Fibroblast of skin of scalp (primary cell): Measurements from ENCODE around the gene DHRS1.

Experiments
- DNase-seq: peaks from one replicate; pipeline ENCODE4 v3.0.0-alpha.2; 2013

DHRS1 gene

DNA sequence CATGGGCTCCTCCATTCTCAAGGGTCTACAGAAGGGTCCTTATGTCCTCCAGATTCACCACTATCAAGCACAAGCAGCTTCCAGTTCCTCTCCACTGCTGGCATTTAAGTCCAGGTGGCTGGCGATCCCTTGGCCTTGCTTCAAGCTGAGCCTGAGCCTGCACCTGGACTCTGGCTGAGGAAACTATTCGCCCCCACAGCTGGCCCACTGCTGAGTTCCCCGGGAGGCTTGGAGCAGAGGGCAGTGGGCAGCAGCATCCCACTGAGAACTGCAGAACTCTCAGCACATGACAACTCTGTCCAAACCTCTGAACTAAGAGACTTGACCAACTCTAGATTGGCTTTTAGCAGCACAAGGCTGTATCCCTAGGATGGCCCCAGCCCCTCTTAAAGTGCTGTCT, 16.8 kb downstream of the DHRS1 start:
- no peak for DNase-seq

DNA sequence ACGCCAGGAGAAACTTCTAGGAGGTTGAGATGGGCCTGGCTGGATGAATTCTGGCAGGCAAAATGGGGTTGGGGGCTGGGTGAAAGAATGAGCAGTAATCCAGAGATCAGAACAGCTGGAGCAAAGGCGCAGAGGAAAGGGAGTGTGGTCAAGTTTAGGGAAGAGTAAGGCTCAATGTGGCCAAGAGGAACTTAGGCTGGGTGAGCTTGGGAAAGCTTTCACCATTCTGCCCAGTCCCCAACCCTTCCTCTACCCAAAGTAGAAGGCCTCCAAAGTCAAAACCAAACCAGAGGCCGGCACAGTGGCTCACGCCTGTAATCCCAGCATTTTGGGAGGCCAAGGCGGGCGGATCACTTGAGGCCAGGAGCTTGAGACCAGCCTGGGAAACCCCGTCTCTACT, 17.9 kb downstream of the DHRS1 start:
- DNase-seq: no peak

DNA sequence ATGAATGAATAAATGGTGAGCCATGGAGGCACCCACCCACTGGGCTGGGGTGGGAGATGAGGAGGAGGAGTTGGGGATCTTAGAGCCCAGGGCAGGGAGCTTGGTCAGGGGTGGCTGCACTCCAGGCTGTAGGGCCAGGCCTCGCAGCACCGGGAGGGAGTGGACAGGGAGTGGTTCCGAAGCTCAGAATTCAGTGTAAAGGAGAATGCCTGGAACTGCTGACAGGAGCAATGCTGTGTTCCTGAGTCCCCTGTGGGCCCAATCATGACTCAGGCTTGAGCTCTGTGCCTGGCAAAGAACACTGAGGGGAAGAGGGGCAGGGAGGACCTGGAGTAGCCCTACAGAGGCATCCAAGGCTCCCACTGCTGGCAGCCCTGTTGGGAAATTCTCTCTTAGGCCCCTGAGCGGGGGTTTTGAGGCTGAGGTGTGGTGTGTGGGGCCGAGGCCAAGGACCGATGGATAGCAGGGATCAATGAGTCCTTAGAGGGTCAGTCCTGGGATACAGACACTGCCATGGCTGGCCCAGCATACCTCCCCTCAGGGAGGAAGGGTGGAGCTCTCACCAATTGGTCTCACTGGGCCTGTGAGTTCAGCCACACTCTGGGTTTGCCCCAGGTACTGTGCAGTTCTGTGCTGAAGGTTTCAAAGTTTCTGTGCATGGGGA, 18.7 kb downstream of the DHRS1 start:
- peak; percentile 11 for DNase-seq

DNA sequence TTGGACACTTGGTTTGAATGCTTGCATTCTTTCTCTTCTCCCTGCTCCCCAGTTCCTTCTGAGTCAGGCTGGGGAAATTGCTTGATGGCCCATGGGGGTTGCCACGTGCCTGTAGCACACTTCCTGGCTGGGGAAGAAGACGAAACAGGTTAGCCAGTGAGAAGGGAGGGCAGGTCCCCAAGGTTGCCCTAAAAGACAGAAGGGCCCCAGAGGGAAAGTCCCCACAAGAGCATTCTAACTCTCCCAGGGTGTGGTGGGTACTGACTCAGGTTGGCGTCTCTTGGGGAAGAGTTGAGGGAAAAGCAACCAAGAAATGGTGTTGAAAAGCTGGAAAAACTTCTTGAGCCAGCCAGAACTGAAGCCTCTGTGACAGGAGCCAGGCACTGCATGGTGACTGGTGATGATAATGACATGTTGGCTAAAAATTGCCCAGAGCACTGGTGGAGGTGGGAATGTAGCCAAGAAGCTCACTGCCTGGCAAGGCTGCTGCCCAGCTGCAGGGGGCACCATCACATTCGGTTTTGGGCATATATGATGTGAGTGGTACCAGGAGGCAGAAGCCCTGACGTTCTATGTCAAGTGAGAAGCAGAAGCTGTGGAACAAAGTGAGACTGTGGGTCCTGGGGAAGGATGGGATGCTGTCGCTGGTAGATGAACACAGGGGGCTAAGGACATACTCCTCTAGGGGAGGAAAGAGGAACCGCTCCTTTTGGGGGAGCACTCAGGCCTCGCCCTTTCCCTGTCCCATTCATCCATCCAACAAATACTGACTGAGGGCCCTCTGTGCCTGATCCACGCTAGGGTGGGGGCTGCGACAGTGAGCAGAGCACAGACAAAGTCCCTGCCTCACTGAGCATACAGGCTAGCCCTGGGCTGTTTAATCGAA, 20.0 kb downstream of the DHRS1 start:
- peak; percentile 11 for DNase-seq

DNA sequence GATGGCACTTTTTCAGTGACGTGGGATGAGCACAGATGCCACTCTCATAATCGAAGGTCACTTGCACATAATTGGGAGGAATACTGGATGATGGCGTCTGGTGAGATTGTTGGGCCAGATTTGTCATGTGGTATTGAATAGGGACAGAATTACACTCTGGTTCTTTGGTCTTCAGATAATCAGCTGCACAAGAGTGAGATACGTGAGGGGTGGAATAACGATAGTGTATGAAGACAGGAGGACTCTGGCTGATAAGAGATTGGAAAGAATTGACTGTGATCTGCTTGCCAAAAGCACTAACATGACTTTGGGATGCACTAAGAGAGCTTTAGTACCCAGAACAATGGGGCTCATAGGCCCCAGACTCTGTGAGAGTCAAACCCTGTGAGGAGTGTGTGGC, 21.2 kb downstream of the DHRS1 start:
- no peak for DNase-seq

DNA sequence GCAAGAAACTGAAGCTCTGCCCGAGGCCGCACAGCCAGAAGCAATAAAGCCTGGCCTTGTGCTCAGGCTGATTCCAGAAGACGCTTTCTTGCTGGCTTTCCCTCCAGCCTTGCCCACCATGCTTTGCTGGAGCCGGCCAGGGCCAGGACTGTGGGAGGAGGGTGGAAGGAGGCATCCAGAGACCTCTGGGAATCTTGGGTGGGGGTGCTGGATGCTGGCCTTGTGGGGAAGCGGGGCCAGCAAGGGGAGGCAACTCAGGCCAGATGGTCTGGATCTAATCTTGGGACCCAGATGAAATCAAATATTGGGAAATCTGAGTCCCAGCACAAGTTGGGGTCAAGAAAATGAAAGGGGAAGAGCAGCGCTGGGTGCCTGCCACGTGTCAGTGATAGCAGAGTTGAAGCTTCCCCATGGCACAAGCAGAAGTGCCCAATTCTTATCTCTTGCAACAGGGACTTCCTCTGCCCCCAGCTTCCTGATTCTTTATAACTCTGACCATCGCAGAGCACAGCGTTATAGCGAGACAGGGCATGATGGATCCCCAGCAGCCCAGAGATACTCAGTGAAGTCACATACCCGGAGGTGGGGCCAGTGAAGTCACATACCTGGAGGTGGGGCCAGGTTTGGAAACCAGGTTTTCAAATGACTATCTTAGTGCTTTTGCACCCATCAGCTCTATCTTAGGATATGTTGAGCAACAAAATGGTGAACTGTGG, 21.8 kb downstream of the DHRS1 start:
- DNase-seq: no peak

DNA sequence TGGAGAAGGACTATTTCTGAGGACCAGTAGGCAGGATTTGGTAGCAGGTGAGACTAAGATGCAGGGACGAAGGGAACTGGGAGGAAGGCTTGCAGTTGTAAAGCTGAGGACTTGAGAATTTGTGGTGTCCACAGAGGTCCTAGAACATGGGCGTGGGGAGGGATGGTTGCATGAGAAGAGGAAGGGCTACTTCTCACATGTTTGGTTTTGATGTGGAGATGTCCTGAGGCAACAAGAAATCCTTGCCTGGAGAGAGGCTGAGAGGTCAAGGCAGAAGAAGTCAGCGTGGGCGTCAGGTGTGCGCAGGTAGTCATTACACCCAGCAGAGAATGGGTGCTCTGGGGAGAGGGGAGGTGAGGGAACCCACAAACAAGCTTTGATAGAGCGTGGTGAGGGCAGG, 22.5 kb downstream of the DHRS1 start:
- no peak for DNase-seq

DNA sequence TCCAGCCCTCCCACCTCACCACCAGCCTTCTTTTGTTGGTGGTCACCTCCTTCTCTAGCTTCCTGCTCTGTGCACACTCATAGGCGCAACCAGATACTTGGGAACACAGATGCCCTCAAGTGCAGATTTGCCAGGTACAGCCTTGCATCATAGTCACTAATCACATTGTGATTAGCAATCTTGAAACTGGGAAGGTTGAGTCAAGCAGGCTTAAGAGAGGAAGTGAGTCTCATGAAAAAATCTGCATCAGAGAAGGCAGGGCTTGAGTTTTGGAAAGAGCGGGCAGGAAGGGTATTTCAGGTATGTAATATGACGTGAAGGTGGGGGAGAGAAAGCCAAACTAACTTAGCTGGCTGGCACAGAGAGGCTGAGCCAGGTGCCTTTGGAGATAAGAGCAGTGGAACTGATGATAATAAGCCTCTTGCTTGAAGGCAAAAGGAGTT, 25.5 kb downstream of the DHRS1 start:
- DNase-seq: no peak

DNA sequence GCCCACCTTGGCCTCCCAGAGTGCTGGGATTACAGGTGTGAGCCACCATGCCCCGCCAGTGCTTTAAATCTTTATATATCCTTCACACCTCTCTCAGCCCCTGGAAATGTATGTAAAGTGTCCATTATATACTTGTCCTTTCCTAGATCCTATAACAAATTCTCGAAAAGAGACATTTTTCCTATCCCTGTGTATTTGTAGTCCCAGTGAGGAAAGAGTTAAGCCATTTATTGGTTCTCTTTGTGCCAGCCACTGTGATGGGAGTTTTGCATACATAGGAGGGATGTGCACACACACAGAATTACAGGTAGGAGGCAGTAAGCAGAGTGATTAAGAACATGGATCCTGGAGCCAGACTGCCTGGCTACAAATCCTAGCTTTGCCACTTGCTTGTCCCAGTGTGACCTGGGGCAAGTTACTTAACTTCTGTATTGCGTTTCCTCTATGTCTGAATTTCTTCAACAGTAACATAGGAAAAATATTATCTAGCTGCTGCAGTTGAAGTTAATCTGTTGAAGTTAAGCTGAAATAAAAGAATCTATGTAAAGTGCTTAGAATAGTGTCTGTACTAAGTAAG, 26.1 kb downstream of the DHRS1 start:
- no peak for DNase-seq

DNA sequence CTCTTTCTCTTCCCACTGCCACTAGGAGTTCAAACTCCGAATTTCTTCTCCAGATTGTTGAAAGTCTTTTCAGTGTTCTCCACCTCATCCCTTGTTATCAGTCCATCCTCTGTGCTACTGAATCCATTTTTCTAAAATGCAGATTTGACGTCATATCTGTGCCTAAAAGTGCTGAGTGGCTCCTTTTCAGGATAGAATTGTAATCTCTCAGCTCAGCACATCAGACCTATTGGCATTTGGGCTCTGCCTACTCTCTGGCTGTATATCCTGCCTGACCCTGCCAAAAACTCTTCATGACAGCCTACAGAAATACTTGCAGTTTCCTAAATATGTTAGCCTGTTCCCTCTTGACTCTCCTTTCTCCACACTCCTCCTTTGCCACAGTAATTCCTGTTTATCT, 27.1 kb downstream of the DHRS1 start:
- DNase-seq: no peak

DNA sequence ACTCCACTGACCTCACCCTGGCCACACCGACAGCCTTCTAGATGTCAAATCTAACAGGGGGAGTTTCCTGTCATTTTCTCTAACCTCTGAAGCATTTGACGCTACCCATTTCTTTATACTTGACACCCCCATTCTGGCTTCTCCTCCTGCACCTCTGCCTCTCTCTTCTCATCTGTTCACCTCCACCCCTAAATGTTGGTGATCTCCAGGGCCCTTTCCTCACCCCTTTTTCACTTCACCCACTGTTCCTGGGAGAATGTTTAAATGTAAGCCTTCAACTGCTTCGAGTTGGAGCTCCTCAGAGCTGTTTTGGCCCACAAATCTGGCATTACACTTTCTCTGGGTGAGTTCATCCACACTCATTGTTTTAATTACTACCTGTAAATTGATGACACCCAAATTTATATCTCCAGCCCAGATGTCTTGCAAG, 27.7 kb downstream of the DHRS1 start:
- no peak for DNase-seq

DNA sequence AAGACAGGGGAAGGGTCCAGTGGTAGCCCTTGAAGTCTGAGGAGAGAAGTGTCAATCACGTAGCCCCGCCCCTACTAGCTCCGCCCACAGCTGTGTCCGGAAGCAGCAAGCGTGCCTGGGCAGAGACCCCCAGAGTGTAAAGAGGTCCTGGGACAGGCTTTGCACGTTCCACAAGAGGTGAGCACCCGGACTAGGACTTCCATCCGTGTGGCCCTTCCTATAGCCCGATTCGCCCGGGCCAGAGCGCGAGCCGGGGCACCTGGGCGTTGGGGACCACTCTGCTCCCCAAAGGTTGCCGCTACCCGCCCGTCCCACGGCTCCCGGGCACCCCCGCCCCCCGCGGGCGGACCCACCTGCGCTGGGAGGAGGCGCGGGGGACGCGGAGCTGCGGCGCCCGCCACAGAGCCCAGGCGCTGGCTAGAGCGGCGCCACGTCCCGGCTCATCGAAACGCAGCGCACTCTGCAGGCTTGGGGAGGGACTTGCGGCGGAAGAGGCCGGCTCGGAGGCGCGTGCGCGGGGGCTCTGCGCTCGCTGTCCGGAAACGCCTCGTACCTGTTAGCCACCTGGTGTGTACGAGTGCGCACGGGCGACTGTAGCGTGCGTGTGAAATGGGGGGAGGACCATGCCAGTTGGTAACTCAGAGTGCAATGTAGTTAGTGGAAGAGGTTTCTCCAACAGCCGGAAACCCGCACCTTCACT, 28.3 kb downstream of the DHRS1 start, which contains the start of gene RABGGTA:
RABGGTA (minus strand) TSS at position 464 of the 700 bp plus-strand sequence. CDS start 482 bp downstream, outside the sequence.
- DNase-seq: peak; percentile 87

DNA sequence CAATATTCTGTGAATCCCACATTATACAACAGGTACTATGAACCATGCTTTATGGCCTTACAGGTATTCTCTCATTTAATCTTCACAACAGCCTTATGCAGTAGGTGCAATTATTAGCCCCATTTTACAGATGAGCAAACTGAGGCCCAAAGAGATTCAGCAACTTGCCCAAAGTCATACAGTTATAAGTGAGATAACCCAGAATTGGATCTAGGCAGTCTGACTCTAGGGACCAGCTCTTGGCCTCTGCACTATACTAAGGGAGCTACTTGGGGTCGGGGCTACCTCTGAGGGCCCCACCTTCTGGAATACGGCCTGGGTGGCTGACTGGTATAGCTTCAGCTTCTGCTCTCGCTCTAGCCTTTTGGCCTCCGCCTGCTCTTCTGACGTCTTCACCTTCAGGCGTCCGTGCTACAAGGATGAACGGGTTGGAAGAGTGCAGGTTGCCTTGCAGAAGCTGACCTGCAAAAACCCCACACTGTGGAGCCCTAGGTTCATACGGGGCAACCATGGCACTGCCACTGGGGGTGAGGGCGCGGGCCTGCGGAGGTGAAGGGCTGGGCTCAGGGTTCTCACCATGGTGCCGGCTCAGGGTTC, 28.9 kb downstream of the DHRS1 start:
- no peak for DNase-seq

DNA sequence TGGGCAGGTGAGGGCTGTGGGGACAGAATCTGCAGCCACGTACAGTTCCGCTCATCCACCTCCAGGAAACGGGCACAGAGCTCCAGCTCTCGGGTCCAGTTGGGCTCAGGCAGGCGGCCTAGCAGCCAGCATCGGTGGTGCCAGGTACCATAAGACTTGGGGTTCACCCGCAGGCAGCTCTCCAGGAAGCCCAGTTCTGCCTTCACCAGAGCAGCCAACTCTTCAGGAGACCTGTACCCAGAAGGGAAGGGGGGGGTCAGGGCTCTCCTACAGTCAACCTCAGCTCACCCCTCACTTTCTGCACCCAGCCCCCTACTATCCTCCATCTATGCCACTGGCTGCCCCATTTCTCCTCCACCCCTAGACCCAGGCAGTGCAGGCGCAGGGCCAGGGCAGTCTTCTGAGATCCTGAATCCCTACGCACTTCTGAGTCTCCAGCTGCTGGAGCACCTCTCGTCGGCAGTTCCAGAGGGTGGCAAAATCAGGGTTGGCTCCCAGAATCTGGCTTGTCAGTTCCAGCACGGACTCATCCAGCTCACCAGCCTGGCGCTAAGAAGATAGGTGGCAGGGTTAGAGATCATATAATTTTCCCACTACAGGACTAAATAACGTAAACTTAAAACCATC, 29.6 kb downstream of the DHRS1 start:
- no peak for DNase-seq

DNA sequence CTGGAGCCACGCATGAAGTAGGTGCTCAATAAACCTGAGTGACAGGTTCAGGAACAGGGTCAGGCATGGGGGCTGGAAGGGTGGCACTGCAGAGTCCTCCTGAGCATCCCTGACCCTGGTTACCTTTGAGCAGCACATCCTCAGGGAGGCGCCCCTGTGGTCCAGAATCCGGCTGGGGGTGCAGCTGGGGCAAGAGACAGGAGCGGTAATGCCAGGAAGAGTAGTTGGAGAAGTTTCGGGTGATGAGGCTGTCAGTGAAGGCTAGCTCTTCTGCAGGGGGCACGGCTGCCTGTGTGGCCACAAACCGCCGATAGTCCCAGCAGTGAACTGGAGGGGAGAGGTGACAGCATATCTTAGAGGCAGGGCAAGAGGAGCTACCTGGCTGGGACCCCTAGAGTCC, 30.2 kb downstream of the DHRS1 start:
- no peak for DNase-seq

DNA sequence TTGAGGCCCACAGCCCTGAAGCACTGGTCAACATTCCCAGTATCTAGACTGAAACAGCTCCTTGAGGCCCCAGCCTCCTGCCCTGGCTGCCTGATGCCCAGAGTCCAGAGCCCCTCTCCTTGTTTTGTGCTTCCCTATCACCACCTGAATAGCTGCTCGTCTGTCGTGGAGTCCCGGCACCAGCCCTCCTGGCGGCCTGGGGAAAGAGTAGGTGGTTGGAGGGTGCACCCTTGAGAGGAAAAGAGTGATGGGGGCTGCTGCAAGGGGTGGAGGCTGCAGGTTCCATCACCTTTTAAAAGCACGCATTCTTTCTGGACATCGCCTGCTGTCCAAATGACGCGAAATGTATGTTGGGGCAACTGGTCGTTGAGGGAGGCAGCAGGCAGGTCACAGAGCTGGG, 31.4 kb downstream of the DHRS1 start:
- no peak for DNase-seq

DNA sequence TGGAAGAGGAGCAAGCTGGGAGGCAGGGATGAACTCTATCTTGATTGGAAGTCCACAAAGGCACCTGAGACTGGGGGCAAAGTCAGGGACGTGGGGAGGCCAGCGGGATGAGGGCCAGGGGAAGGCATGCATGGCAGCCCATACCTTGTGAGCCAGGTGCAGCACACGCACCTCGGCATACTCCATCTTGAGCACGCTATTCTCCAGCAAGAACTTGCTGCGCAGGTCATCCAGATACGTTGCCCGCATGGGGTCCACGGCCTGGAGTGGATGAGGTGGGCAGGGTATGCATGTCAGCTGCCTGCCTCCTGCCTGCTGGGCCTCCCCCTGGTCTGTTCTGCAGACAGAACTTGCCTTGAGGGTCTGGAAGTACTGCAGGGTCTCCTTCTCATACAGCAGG, 32.1 kb downstream of the DHRS1 start:
- DNase-seq: no peak

DNA sequence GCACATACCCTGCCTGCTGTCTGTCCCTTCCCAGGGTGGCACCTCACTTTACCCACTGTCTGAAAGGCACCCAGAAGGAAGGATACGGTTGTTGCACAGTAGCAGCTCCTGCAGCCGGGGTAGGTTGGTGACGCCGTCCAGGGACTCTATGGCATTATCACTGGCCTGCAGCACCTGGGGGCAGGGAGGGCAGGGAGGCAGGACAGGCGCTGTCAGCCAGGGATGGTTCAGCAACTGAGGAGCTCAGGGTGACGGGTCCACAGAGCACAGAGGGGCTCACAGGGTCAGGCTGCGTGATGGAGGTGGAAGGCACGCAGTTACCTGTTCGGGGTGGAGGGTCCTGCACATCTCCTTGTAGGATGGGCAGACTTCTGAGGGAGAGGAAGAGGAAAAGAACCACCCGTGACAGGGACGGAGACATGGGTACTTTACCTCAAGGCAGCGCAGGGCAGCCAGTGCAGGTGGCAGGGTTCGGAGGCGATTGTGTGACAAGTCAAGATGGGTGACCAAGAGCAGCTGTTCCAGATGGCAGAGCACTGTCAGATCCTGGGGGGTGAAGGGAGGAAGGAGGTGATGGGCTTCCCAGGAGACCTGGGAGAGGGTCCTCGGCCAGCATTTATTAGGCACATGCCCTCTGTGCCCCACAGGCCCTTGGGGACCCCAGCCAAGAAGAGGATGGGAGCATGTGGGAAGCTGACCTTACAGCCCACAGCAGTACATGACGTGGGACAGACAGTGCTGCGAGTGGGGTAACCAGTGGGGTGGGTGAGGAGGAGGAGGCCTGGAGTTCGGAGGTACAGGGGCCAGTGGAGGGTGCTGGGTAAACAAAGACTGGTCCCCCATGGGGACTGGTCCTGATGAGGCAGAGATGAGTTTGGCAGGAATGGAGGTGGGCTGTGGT, 33.0 kb downstream of the DHRS1 start:
- no peak for DNase-seq

DNA sequence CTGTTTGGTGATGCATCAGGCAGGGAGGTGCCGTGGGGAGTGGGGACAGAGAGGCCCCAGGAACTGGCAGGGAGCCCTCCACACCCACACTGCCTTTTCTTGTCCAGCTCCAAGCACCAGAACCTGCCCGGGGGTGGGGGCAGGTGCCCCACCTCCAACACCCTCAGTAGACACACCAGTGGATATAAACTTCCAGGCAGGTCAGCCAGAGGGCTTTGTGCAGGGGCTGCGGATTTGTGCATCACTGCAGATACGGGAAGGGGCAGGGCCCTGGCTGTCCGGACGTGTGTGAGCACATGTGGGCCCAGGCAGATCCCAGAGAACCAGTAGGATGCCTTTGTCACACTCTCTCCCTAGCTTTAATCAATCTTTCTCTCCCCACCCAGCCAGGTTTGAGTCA, 35.3 kb downstream of the DHRS1 start:
- no peak for DNase-seq

DNA sequence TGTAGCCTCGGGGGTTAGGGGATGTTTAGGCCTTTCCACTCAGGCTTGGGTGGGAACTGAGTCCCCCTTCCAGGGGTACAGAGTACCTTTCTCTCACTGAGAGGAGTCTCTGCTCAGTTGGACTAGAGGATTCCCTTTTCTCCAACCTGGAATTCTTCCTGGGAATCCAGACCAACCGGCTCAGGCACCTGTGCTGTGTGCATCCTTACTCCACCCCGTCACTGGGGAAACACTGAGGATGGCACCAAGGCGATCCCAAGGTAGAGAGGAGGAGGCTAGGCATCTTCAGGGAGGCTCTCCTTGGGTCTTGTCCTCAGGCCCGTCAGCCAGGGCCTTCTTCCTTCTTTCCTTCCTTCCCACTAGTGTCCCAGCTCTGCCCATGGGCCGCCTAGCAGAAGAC, 35.7 kb downstream of the DHRS1 start:
- no peak for DNase-seq
